SK-N-SH (cell line): ENCODE data around the gene HTR1E.

Experiments
- CHD2 ChIP-seq: fragments of 150-350 bp; IDR thresholded peaks from 2 replicates; pipeline ENCODE4 v1.6.1; 2018; ENCODE audit warnings: low read length; ENCODE audit not compliant: partially characterized antibody
- EP300 ChIP-seq, 2 experiments: IDR thresholded peaks; 2 replicates each; pipeline versions ENCODE4 v1.4.0 to v1.6.1; 2012; ENCODE audit warnings: borderline replicate concordance in 1 of 2, low read depth in 1 of 2, low read length in 1 of 2
- FOXJ3 ChIP-seq: sonication (generic); formaldehyde crosslinking; IDR thresholded peaks from 2 replicates; pipeline ENCODE4 v1.5.1; 2020; ENCODE audit warnings: mild to moderate bottlenecking, missing genetic modification reagents
- FOXM1 ChIP-seq: IDR thresholded peaks from 2 replicates; pipeline ENCODE4 v1.4.0; 2012; ENCODE audit warnings: low read depth, mild to moderate bottlenecking
- NRF1 ChIP-seq: IDR thresholded peaks from 2 replicates; pipeline ENCODE4 v1.6.1; 2012; ENCODE audit warnings: low read depth, mild to moderate bottlenecking, low read length
- POLR2AphosphoS5 ChIP-seq: IDR thresholded peaks from 2 replicates; pipeline ENCODE4 v1.6.1; 2012; ENCODE audit warnings: low read depth, low read length
- RAD21 ChIP-seq: IDR thresholded peaks from 2 replicates; pipeline ENCODE4 v1.6.1; 2012; ENCODE audit warnings: mild to moderate bottlenecking, low read length
- RFX5 ChIP-seq: IDR thresholded peaks from 2 replicates; pipeline ENCODE4 v1.6.1; 2012; ENCODE audit warnings: mild to moderate bottlenecking, improper control_type of control experiment, low read length
- TF ChIP-seq, protein P1 (sequence below): IDR thresholded peaks from 2 replicates; pipeline ENCODE4; 2012
- TF ChIP-seq, protein P2 (sequence below): fragments of 150-350 bp; IDR thresholded peaks from 2 replicates; pipeline ENCODE4 v1.6.1; 2017; ENCODE audit warnings: antibody characterized with exemption, low read length, low read depth, borderline replicate concordance
- TF ChIP-seq, protein P3 (sequence below): fragments of 200-600 bp; sonication (generic); IDR thresholded peaks from 2 replicates; pipeline ENCODE4 v1.6.1; 2017; ENCODE audit warnings: antibody characterized with exemption, mild to moderate bottlenecking, moderate library complexity
- TF ChIP-seq, protein P4 (sequence below): IDR thresholded peaks from 2 replicates; pipeline ENCODE4 v1.6.1; 2012; ENCODE audit warnings: mild to moderate bottlenecking, low read depth, low read length, moderate library complexity
- TF ChIP-seq, protein P5 (sequence below): IDR thresholded peaks from 2 replicates; pipeline ENCODE4 v1.4.0; 2012; ENCODE audit warnings: low read depth

DNA sequence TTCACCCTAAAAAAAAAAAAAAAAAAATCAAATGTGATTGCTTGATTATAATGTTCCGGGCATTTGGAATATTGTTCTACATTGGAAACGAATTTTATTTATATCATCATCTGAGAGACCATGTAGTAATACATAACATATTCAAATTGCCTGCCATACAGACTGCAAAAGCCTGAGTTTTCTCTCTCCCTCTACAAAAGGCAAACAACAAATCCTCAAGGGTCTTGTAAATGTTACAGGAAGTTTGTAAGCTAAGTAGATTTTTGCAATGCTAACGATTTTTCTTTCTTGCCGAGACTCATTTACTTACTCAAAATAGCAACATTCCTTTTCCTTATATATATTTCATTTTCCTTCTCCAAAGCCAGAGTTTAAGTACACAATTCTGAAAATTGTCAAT, 49.0 kb upstream of the HTR1E start:
- no peak for TF ChIP-seq FOXJ3 (CRISPR knock-in tag)
- TF ChIP-seq, protein P1, sequence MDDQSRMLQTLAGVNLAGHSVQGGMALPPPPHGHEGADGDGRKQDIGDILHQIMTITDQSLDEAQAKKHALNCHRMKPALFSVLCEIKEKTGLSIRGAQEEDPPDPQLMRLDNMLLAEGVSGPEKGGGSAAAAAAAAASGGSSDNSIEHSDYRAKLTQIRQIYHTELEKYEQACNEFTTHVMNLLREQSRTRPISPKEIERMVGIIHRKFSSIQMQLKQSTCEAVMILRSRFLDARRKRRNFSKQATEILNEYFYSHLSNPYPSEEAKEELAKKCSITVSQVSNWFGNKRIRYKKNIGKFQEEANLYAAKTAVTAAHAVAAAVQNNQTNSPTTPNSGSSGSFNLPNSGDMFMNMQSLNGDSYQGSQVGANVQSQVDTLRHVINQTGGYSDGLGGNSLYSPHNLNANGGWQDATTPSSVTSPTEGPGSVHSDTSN: no peak
- TF ChIP-seq, protein P2, sequence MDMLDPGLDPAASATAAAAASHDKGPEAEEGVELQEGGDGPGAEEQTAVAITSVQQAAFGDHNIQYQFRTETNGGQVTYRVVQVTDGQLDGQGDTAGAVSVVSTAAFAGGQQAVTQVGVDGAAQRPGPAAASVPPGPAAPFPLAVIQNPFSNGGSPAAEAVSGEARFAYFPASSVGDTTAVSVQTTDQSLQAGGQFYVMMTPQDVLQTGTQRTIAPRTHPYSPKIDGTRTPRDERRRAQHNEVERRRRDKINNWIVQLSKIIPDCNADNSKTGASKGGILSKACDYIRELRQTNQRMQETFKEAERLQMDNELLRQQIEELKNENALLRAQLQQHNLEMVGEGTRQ: no peak
- TF ChIP-seq, protein P3, sequence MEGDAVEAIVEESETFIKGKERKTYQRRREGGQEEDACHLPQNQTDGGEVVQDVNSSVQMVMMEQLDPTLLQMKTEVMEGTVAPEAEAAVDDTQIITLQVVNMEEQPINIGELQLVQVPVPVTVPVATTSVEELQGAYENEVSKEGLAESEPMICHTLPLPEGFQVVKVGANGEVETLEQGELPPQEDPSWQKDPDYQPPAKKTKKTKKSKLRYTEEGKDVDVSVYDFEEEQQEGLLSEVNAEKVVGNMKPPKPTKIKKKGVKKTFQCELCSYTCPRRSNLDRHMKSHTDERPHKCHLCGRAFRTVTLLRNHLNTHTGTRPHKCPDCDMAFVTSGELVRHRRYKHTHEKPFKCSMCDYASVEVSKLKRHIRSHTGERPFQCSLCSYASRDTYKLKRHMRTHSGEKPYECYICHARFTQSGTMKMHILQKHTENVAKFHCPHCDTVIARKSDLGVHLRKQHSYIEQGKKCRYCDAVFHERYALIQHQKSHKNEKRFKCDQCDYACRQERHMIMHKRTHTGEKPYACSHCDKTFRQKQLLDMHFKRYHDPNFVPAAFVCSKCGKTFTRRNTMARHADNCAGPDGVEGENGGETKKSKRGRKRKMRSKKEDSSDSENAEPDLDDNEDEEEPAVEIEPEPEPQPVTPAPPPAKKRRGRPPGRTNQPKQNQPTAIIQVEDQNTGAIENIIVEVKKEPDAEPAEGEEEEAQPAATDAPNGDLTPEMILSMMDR: no peak
- no peak for TF ChIP-seq NRF1
- no peak for TF ChIP-seq CHD2
- no peak for TF ChIP-seq EP300 (IDR thresholded peaks at IDR 0.05; ENCODE audit: borderline replicate concordance in 1 of 2, low read depth in 1 of 2, low read length in 1 of 2)
- no peak for TF ChIP-seq POLR2AphosphoS5
- TF ChIP-seq RFX5: no peak
- TF ChIP-seq, protein P4, sequence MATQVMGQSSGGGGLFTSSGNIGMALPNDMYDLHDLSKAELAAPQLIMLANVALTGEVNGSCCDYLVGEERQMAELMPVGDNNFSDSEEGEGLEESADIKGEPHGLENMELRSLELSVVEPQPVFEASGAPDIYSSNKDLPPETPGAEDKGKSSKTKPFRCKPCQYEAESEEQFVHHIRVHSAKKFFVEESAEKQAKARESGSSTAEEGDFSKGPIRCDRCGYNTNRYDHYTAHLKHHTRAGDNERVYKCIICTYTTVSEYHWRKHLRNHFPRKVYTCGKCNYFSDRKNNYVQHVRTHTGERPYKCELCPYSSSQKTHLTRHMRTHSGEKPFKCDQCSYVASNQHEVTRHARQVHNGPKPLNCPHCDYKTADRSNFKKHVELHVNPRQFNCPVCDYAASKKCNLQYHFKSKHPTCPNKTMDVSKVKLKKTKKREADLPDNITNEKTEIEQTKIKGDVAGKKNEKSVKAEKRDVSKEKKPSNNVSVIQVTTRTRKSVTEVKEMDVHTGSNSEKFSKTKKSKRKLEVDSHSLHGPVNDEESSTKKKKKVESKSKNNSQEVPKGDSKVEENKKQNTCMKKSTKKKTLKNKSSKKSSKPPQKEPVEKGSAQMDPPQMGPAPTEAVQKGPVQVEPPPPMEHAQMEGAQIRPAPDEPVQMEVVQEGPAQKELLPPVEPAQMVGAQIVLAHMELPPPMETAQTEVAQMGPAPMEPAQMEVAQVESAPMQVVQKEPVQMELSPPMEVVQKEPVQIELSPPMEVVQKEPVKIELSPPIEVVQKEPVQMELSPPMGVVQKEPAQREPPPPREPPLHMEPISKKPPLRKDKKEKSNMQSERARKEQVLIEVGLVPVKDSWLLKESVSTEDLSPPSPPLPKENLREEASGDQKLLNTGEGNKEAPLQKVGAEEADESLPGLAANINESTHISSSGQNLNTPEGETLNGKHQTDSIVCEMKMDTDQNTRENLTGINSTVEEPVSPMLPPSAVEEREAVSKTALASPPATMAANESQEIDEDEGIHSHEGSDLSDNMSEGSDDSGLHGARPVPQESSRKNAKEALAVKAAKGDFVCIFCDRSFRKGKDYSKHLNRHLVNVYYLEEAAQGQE: no peak
- TF ChIP-seq, protein P5, sequence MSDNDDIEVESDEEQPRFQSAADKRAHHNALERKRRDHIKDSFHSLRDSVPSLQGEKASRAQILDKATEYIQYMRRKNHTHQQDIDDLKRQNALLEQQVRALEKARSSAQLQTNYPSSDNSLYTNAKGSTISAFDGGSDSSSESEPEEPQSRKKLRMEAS: no peak
- no peak for TF ChIP-seq RAD21
- no peak for TF ChIP-seq FOXM1
